Renal cortex interstitium (tissue), 11 donors: ENCODE measurements around the gene SNX8. TPM values are rescaled to one million over a fixed set of nuclear protein-coding genes. Genes with fewer than 3 reads are reported as not detected.

Experiments
- DNase-seq, 11 donors: peaks; one replicate each; pipeline ENCODE4 v3.0.0-alpha.2; 2013; ENCODE audit warnings: low read depth in 9 of 11, low spot score in 4 of 11; ENCODE audit errors: extremely low read depth in 1 of 11
- polyA plus RNA-seq, 3 donors: library from polyadenylated mRNA; unstranded; fragments of 120-200 nt; gene quantifications; one replicate each; pipeline ENCODE4 v1.2.1, GENCODE V29; 2013; ENCODE audit not compliant: insufficient read length in 3 of 3

SNX8 gene
- polyA plus RNA-seq, 3 donors = 34.7 to 40.9 (median 37.3) TPM

DNA sequence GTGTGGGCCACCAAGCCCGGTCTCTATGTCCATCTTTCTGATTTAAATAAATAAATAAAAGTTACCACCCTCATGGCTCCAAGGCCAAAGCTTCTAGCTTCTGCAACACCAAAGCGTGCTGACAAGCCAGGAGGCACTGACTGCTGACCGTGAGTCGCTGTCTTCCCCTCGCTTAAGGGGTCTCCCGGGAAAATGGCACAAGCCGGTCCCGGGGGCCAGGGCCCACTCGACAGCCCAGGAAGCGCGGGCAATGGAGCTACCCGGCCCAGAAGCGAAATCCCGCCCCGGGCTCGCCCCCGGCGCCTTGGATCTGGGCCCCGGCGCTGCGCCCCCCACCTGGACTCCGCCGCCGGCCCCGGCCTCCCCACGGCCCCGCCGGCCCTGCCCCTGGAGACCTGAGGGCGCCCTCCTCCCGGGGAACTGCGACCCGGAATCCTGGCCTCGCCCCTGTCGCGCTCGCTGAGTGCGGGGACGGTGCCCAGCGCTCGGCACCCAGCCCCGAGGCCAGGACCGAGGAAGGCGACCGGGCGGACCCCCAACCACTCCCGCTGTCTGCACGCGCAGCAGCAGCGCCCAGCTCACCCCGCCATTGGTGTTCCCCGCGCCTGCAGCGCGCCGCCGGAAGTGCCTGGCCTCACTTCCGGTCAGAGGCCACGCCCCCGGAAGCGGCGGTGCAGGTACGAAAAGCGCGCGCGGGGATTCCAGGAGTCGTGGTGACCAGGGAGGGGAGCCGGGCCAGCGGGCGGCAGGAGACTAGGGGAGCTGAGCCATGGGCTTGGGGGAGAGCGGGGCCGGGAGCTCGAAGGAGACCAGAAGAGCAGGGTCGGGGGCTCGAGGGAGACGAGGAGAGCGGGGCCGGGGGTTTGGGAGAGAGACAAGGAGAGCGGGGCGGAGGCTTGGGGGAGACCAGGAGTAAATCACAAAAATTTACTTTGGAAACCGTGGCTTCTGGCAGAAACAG lies 72.4 kb downstream of the SNX8 start, which contains the start of the genes MRM2 and NUDT1:
MRM2 (minus strand) TSS at position 626 of the 961 bp plus-strand sequence; CDS start at position 590, 36 bp downstream.
NUDT1 (plus strand) TSS at position 647 of the 961 bp plus-strand sequence. CDS start 2,349 bp downstream, outside the sequence.
- peak in 10 of 11 donors; percentile 43 to 81 (median 76) for DNase-seq

DNA sequence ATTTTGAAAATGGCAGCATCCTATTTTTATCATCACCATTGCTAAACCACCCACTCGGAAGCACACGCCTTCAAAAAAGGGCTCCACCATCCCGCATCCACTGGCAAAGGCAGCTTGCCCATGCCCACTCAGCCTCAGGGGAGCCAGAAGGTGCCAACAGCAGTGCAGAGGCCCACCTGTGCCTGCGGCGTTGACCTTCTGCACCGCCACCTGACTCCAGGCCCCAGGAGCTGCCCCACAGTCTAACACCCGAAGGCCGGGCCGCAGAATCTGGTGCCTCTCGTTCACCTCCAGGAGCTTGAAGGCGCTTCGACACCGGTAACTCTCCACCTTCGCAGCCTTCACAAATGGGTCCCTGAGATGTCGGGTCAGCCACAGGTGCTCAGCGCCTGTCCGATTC lies 75.0 kb downstream of the SNX8 start:
- DNase-seq = no peak

GRCh38 chr7:2237109-2237602 lies 77.1 kb downstream of the SNX8 start:
- no peak for DNase-seq

DNA sequence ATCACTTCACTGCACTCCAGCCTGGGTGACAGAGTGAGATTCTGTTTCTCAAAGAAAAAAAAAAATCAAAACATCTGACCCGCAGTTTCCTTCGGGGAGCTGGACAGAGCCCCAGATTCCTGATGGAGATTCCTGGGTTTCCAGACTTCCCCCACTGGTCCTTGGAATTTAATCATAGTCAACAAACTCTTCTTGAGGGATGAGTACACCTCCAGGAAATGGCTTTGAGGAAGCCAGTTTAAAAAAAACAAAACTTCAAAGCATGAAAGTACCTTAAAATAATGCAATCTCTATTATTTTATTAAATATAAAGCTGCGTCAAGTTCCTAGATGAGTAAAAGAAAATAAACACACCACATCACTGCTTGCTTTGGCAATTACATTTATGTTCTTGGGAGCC lies 80.3 kb downstream of the SNX8 start:
- DNase-seq = no peak

DNA sequence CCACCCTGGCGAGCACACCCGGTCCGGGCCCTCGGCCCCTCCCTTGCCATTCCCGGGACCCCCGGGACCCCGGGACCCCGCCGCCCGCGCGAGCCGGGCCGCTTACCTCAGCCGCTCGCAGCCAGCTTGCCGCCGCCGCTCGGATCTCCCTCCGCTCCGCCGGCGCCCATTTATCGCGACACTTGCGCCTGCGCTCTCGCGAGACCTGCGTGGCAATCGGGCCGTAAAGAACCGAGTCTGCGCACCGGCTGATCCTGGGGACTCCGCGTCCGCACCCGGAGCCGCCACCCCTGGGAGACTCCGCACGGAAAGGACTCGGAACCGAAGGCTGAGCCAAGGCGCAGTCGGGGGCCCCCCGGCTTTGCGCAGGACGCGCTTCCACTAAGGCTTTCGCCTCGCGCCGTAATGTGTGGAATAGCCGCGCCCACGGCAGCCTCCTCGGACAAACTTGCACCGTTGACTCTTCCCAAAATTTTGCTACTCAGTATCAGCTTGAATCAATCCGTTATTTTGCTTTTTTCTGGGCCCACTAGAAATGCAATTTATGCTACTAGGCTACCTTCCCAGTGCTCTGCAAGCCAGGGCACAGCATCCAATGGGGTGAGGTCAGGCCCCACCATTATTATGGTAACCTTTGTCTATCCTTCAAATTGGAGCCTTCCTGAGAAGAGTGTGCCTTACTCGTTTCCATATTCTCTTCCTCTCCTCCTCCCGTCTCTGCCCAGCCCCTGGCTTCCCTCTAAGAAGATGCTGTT lies 81.3 kb downstream of the SNX8 start, which contains the start of gene MAD1L1:
MAD1L1 (minus strand) TSS at position 180 of the 755 bp plus-strand sequence. CDS start 2,812 bp downstream, outside the sequence.
- peak; percentile 75 to 89 (median 83) for DNase-seq

DNA sequence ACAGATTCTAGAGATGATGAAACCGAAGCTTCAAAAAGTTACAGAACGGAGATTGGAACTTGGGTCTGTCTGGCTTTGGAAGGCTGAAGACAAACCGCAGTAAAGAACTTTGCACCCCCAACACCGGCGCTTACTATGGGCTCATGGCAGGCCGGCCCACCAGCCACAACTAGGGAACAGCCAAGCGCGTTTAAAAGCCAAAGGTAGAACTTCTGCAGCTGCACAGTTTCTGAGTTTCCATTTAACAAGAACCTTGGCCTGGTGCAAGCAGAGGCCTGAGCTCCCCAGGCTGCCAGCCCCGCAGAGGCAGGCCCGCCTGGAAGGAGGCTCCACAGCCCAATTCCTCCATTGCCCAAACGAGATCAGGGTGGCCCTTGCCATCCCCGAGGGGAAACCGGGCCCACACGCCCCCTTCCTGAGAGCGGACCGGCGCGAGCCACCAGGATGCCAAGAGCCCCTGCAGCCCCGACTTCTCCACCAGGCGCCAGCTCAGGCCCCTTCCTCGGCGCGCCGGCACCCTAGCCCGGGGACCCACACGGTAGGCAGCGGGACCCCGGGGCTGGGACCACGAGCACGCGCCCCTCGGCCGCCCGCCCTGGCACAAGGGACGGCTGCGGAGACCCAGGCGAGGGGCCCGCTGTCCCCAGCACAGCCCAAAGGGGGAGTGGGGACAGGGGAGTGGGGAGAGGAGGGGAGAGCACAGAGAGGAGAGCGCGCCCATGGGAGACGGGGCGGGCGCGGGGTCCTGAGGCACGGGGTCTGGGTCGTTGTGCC lies 82.1 kb downstream of the SNX8 start:
- DNase-seq = peak in 1 of 11 donors; percentile 26

DNA sequence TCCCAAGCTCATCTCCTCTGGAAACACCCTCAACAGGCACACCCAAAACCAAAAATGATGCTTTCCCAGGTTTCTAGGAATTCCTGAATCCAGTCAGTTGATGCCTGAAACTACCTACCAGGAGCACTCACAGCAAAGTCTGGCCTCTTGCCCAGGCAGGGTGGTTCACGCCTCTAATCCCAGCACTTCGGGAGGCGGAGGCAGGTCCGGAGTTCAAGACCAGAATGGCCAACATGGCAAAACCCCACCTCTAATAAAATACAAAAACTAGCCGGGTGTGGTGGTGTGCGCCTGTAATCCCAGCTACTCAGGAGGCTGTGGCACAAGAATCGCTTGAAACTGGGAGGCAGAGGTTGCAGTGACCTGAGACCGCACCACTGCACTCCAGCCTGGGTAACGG lies 83.4 kb downstream of the SNX8 start:
- DNase-seq = no peak

DNA sequence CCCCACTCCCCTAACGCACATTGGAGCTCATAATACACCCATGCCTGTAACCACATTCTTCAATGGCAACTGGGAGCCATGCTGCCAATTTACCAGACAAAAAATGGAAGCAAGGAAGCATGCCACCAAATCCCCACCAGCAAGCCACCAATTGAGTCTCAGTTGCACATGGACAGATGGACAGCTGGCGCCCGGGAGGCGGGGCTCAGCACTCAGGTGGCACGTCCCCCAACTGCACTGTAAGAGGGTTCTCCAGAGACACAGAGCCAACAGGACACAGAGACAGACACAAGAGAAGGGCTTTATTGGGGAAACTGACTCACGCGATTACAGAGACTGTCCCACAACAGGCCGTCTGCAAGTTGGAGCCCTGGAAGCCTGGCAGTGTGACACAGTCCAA lies 84.0 kb downstream of the SNX8 start:
- DNase-seq = no peak

- DNase-seq = no peak
Measured at GRCh38 chr7:2229467-2229866, 84.8 kb downstream of the SNX8 start.

GRCh38 chr7:2228921-2229320 lies 85.3 kb downstream of the SNX8 start:
- DNase-seq = no peak

- no peak for DNase-seq
Measured at GRCh38 chr7:2227699-2228098, 86.5 kb downstream of the SNX8 start.

- DNase-seq = no peak
Measured at GRCh38 chr7:2225830-2226229, 88.4 kb downstream of the SNX8 start.

DNA sequence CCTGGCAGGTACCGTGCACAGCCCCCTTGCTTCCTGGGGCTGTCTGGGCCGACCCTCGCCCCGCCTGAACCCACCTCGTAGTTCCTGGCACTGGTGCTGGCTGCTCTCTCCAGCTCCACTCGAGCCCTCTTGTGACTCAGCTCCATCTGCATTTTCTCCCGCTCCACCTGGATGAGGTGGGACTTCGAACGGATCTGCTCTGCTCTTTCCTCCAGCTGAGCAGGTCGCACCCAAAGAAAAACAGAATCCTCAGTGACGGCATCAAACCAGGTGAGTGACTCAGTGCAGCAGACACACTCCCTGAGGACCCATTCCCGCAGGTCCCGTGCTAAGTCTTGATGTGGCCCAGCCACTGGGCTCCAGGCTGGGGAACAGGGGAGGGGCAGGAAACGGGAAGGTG lies 88.9 kb downstream of the SNX8 start:
- DNase-seq = no peak

- no peak for DNase-seq
Measured at GRCh38 chr7:2224934-2225333, 89.3 kb downstream of the SNX8 start.

GRCh38 chr7:2224491-2224928 lies 89.7 kb downstream of the SNX8 start:
- DNase-seq = no peak

GRCh38 chr7:2223321-2223720 lies 90.9 kb downstream of the SNX8 start:
- no peak for DNase-seq

DNA sequence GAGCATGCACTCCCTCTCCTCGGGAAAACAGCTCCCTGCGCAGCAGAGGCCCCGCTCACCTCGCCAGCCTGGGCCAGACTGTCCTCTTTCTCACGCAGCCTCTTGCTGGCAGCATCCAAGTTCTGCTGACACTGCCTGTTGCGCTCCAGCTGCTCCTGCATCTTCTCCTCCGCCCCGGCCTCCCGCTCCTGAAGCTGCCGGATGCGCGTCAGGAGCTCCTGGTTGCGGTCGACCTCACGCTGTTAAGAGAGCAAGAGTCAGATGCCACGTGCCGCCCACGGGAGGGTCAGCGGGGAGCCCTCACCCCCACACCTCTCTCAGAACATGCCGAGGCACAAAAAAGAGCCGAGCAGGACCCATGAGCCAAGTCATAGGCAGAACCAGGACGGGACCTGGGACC lies 91.7 kb downstream of the SNX8 start:
- DNase-seq = no peak

- DNase-seq = no peak
Measured at GRCh38 chr7:2220954-2221353, 93.3 kb downstream of the SNX8 start.

DNA sequence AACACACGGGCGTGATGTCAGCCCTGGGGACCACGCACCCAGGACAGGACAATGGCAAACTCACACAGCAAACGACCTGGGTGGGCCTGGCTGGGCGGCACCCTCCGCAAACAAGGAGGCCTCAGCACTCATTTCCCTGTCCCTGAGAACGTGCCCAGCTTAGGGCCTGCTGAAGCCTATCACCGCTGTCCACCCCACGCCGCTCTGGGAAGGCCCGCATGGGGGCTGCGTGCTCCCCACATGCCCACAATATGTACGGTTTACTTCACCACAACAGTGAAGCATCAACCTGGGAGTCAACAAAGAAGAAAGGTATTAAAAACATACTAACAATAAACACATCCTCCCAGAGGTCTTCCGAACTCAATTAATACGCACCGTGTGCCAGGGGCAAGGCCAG lies 93.7 kb downstream of the SNX8 start:
- no peak for DNase-seq
